ENCODE results near the gene ADGRG7. TPM values are rescaled to one million over a fixed set of nuclear protein-coding genes. Genes with fewer than 3 reads are reported as not detected.
"Not testable (repeated sequence)": the region's sequence is repeated elsewhere in the genome, so short reads cannot be mapped to it uniquely, and the experiment has no call there.

ADGRG7 gene
- total RNA-seq, 1 experiment from 2014 or later = 51.3 TPM

- not testable (repeated sequence) for H3K9me3 ChIP-seq, H3K27me3 ChIP-seq, H3K4me3 ChIP-seq, DNase-seq
- peaks cover 29% of the 10 kb centered on the region for H3K36me3 ChIP-seq
Measured at GRCh38 chr3:100661294-100661693, 51.9 kb downstream of the ADGRG7 start.

GRCh38 chr3:100662113-100662823, 52.9 kb downstream of the ADGRG7 start:
- Histone ChIP-seq H3K27me3 (no peaks in the 10 kb centered on the region), H3K9me3 (peaks cover under 1% of the 10 kb centered on the region; the same call in 1 of the 2 replicates), H3K4me3 (no peak overlapping the region), H3K36me3 (peaks cover 33% of the 10 kb centered on the region)
- no peak for DNase-seq

- no peak for DNase-seq
- Histone ChIP-seq H3K9me3 (peaks cover 7% of the 10 kb centered on the region), H3K4me3 (peak overlapping the region; percentile 14), H3K27me3 (no peaks in the 10 kb centered on the region), H3K36me3 (peaks cover 48% of the 10 kb centered on the region)
Measured at GRCh38 chr3:100665230-100665629, 55.8 kb downstream of the ADGRG7 start.

- not testable (repeated sequence) for DNase-seq
Measured at GRCh38 chr3:100666699-100667098, 57.3 kb downstream of the ADGRG7 start.

GRCh38 chr3:100667316-100667715, 57.9 kb downstream of the ADGRG7 start:
- H3K9me3 ChIP-seq = peaks cover 13% of the 10 kb centered on the region
- not testable (repeated sequence) for H3K27me3 ChIP-seq

More at GRCh38 chr3:100666699-100667098, 57.3 kb downstream of the ADGRG7 start:
- H3K9me3 ChIP-seq = peaks cover 13% of the 10 kb centered on the region
- not testable (repeated sequence) for H3K4me3 ChIP-seq, H3K27me3 ChIP-seq
- peaks cover 49% of the 10 kb centered on the region for H3K36me3 ChIP-seq

GRCh38 chr3:100670995-100671394, 61.6 kb downstream of the ADGRG7 start:
- not testable (repeated sequence) for H3K4me3 ChIP-seq, H3K27me3 ChIP-seq, DNase-seq
- Histone ChIP-seq H3K9me3 (peaks cover 13% of the 10 kb centered on the region), H3K36me3 (peaks cover 41% of the 10 kb centered on the region)

More at GRCh38 chr3:100667316-100667715, 57.9 kb downstream of the ADGRG7 start:
- H3K4me3 ChIP-seq, DNase-seq: not testable (repeated sequence)
- H3K36me3 ChIP-seq = peaks cover 49% of the 10 kb centered on the region

GRCh38 chr3:100681496-100681895, 72.1 kb downstream of the ADGRG7 start:
- DNase-seq = no peak
- peaks cover 10% of the 10 kb centered on the region for H3K9me3 ChIP-seq
- H3K36me3 ChIP-seq = peaks cover 12% of the 10 kb centered on the region
- H3K4me3 ChIP-seq = no peak overlapping the region
- no peaks in the 10 kb centered on the region for H3K27me3 ChIP-seq

- no peak for DNase-seq
- peaks cover 14% of the 10 kb centered on the region for H3K36me3 ChIP-seq
- H3K9me3 ChIP-seq = peaks cover 10% of the 10 kb centered on the region
- H3K27me3 ChIP-seq = no peaks in the 10 kb centered on the region
- no peak overlapping the region for H3K4me3 ChIP-seq
Measured at GRCh38 chr3:100682056-100682853, 72.9 kb downstream of the ADGRG7 start.

- H3K9me3 ChIP-seq = peaks cover 7% of the 10 kb centered on the region
- no peaks in the 10 kb centered on the region for H3K27me3 ChIP-seq
- peaks cover 14% of the 10 kb centered on the region for H3K36me3 ChIP-seq
- no peak for DNase-seq
- no peak overlapping the region for H3K4me3 ChIP-seq
Measured at GRCh38 chr3:100682854-100683760, 73.7 kb downstream of the ADGRG7 start.

- DNase-seq = no peak
- peaks cover 3% of the 10 kb centered on the region; the same call in 1 of the 2 replicates for H3K27me3 ChIP-seq
- no peak overlapping the region for H3K4me3 ChIP-seq
- no peaks in the 10 kb centered on the region for H3K9me3 ChIP-seq
- H3K36me3 ChIP-seq = peaks cover 3% of the 10 kb centered on the region
Measured at GRCh38 chr3:100693225-100693624, 83.8 kb downstream of the ADGRG7 start.

- Histone ChIP-seq H3K36me3 (peaks cover 3% of the 10 kb centered on the region), H3K4me3 (no peak overlapping the region), H3K9me3 (no peaks in the 10 kb centered on the region), H3K27me3 (peaks cover 8% of the 10 kb centered on the region; the same call in 1 of the 2 replicates)
- DNase-seq = no peak
Measured at GRCh38 chr3:100695696-100696095, 86.3 kb downstream of the ADGRG7 start.

GRCh38 chr3:100696161-100696560, 86.8 kb downstream of the ADGRG7 start:
- Histone ChIP-seq H3K27me3 (peaks cover 8% of the 10 kb centered on the region; the same call in 1 of the 2 replicates), H3K36me3 (peaks cover 3% of the 10 kb centered on the region), H3K9me3 (no peaks in the 10 kb centered on the region), H3K4me3 (no peak overlapping the region)
- no peak for DNase-seq

- Histone ChIP-seq H3K9me3 (no peaks in the 10 kb centered on the region), H3K36me3 (peaks cover 3% of the 10 kb centered on the region), H3K4me3 (no peak overlapping the region), H3K27me3 (peaks cover 8% of the 10 kb centered on the region; the same call in 1 of the 2 replicates)
- DNase-seq = no peak
Measured at GRCh38 chr3:100697172-100697571, 87.8 kb downstream of the ADGRG7 start.

- Histone ChIP-seq H3K9me3 (no peaks in the 10 kb centered on the region), H3K36me3 (peaks cover 3% of the 10 kb centered on the region), H3K4me3 (no peak overlapping the region), H3K27me3 (peaks cover 8% of the 10 kb centered on the region; the same call in 1 of the 2 replicates)
- DNase-seq = no peak
Measured at GRCh38 chr3:100697723-100698285, 88.4 kb downstream of the ADGRG7 start.

- H3K27me3 ChIP-seq = peaks cover 8% of the 10 kb centered on the region; the same call in 1 of the 2 replicates
- no peak overlapping the region for H3K4me3 ChIP-seq
- DNase-seq = no peak
- peaks cover 3% of the 10 kb centered on the region for H3K36me3 ChIP-seq
- no peaks in the 10 kb centered on the region for H3K9me3 ChIP-seq
Measured at GRCh38 chr3:100698736-100699135, 89.3 kb downstream of the ADGRG7 start.

GRCh38 chr3:100700708-100701107, 91.3 kb downstream of the ADGRG7 start:
- no peak overlapping the region for H3K4me3 ChIP-seq
- H3K9me3 ChIP-seq = no peaks in the 10 kb centered on the region
- DNase-seq = no peak
- H3K27me3 ChIP-seq = peaks cover 5% of the 10 kb centered on the region; the same call in 1 of the 2 replicates
- H3K36me3 ChIP-seq = no peaks in the 10 kb centered on the region
